WI38 (cell line): ENCODE data around the gene SHISA4.

Source experiments
- H3K4me3 ChIP-seq: 2 replicates; pipeline ENCODE4 v1.5.1; 2011; ENCODE audit warnings: low read depth, mild to moderate bottlenecking, control low read depth, low read length
- CTCF ChIP-seq: IDR thresholded peaks from 2 replicates; pipeline ENCODE4 v1.5.1; 2012; ENCODE audit warnings: low read depth, mild to moderate bottlenecking, control low read depth, low read length

Gene SHISA4

GRCh38 chr1:201870397-201870796 is 18.3 kb upstream of the SHISA4 start:
- no peak for TF ChIP-seq CTCF
- H3K4me3 ChIP-seq = no peak overlapping the region

GRCh38 chr1:201874672-201875071 is 14.0 kb upstream of the SHISA4 start:
- no peak overlapping the region for H3K4me3 ChIP-seq
- TF ChIP-seq CTCF = no peak

- peak; percentile 47 for TF ChIP-seq CTCF
- no peak overlapping the region for H3K4me3 ChIP-seq
Measured at GRCh38 chr1:201876148-201876818, 12.4 kb upstream of the SHISA4 start.

GRCh38 chr1:201877877-201878401 is 10.8 kb upstream of the SHISA4 start:
- H3K4me3 ChIP-seq = no peak overlapping the region
- peak; percentile 59; the same call in 1 of the 2 replicates for TF ChIP-seq CTCF

GRCh38 chr1:201880928-201881571 is 7.6 kb upstream of the SHISA4 start:
- TF ChIP-seq CTCF = no peak
- no peak overlapping the region for H3K4me3 ChIP-seq

- no peak for TF ChIP-seq CTCF
- no peak overlapping the region for H3K4me3 ChIP-seq
Measured at GRCh38 chr1:201881617-201882016, 7.1 kb upstream of the SHISA4 start.

- H3K4me3 ChIP-seq = no peak overlapping the region
- TF ChIP-seq CTCF = peak; percentile 20; the same call in 1 of the 2 replicates
Measured at GRCh38 chr1:201882665-201883132, 6.0 kb upstream of the SHISA4 start.
